Hippocampal formation (tissue), 2 donors: ENCODE results near the gene TM4SF4.
"Not testable (repeated sequence)": the region's sequence is repeated elsewhere in the genome, so short reads cannot be mapped to it uniquely, and the experiment has no call there.

Source experiments
- DNase-seq, 2 donors: peaks; one replicate each; lab custom pipeline; 2025; lab: John Stamatoyannopoulos, UW

TM4SF4 gene

GRCh38 chr3:149474250-149474817 lies at the start of gene TM4SF4:
Gene TM4SF4 (plus strand): TSS chr3:149474697. CDS start chr3:149474878, 181 bp downstream.
- DNase-seq: no peak

GRCh38 chr3:149424918-149425317 lies 49.6 kb upstream of the TM4SF4 start:
- no peak for DNase-seq

GRCh38 chr3:149426325-149426724 lies 48.2 kb upstream of the TM4SF4 start:
- no peak for DNase-seq

DNA sequence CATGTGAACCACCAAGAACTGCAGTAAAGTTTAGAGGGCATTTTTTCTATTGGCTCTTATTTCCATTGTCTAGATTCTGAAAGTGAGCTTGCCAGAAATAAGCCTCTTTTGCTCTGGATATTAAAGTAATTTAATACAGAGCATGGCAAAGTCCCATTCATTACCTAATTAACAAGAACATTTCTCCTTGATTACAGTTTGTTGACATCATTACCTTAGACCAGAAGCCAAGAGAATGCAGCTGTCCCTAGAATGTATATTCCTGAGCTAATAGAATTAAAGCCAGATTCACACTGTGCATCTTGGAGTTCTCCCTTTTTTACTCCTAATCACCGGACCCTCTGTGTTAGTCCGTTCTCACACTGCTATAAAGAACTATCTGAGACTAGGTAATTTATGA lies 46.4 kb upstream of the TM4SF4 start:
- DNase-seq: no peak

GRCh38 chr3:149430216-149430615 lies 44.3 kb upstream of the TM4SF4 start:
- DNase-seq: no peak

DNA sequence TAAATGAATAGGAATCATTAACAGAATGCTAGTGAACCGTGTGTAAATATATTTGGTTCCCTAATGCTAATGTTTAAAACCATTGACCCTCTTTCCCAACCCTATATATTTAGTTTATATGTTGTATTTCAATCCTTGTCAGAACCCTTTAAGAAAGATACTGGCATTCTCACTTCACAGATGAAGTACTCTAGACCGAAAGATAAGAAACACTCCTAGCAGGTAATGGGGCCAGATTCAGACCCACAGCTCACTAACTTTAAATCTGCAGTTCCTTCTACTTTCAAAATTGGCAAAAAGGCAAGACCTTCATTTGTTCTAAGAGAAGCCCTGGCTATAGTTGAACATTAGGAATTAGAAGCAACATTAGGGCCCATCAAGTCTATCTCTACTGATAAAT lies 42.3 kb upstream of the TM4SF4 start:
- DNase-seq: no peak

DNA sequence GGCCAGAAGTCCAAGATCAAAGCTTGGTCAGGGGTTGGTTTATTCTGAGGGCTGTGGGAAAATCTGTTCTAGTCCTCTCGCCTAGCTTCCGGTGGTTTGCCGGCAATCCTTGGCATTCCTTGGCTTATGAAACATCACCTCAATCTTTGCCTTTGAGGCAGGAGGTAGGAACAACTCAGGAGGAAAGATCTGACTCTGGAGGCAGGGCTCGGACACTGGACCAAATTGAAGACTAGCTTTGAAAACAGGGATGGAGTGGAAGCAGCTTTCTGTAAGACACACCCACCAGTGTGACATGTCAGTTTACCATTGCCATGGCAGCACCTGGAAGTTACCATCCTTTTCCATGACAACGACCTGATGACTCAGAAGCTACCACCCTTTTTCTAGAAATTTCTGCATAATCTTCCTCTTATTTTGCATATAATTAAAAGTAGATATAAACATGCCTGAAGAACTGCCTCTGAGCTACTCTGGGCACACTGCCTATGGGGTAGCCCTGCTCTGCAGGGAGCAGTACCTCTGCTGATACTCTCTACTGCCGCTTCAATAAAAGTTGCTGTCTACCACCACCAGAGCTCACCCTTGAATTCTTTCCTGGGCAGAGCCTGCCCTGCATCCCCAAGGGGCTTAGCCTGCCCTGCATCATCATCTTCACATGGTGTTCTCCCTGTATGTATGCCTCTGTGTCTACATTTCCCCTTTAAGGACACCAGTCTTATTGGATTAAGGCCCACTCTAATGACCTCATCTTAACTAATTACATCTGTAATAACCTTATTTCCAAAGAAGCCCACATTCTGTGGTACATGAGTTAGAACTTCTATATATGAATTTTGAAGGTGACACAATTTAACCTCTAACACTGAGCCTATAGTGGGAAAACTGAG lies 38.3 kb upstream of the TM4SF4 start:
- no peak for DNase-seq

DNA sequence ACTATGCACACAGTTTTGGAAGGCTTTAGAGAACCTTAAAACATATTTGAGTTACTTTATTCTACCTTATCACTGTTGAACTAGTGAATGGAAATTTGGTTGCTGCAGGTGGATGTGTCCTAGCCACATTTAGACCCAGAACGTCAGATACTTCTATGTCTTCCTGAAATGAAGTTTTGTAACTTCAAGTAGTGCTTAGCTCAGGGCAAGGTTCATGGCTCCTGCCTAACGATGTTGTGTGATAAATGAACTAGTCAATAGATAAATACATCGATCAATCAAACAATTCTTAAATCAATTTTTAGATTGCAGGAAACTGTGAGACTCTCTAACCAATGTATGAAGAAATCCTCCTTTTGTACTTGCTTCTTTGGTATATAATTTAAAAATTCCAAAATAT lies 37.2 kb upstream of the TM4SF4 start:
- no peak for DNase-seq

GRCh38 chr3:149437710-149438109 lies 36.8 kb upstream of the TM4SF4 start:
- no peak for DNase-seq

- DNase-seq: no peak
These were observed 35.5 kb upstream of the TM4SF4 start for GRCh38 chr3:149438981-149439380.

DNA sequence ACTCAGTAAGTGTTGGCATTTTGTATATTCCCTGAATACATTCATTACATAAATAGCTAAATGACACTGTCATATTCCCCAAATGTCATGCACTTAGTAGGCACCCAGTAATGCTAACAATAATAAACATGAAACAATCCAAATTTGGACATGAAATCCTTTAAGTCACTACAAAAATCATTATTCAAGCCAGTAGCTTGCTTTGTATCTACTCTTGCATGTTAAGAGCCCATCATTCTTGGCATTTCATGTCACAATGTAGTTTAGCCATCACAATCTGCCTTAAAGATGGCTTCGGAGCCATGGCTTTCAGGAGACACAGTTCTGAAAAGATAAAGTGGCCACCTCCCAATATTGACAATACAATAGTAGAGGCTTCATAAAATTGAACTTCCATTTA lies 32.9 kb upstream of the TM4SF4 start:
- DNase-seq: no peak

GRCh38 chr3:149442043-149442442 lies 32.5 kb upstream of the TM4SF4 start:
- DNase-seq: no peak

GRCh38 chr3:149442851-149443544 lies 31.5 kb upstream of the TM4SF4 start:
- no peak for DNase-seq

GRCh38 chr3:149443545-149443912 lies 31.0 kb upstream of the TM4SF4 start:
- no peak for DNase-seq

DNA sequence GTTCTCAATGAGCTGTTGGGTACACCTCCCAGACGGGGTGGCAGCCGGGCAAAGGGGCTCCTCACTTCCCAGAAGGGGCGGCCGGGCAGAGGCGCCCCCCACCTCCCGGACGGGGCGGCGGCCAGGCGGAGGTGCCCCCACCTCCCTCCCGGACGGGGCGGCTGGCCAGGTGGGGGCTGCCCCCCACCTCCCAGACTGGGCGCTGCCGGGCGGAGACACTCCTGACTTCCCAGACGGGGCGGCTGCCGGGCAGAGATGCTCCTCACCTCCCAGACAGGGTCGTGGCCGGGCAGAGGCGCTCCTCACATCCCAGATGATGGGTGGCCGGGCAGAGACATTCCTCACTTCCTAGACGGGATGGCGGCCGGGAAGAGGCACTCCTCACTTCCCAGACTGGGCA lies 29.6 kb upstream of the TM4SF4 start:
- not testable (repeated sequence) for DNase-seq

DNA sequence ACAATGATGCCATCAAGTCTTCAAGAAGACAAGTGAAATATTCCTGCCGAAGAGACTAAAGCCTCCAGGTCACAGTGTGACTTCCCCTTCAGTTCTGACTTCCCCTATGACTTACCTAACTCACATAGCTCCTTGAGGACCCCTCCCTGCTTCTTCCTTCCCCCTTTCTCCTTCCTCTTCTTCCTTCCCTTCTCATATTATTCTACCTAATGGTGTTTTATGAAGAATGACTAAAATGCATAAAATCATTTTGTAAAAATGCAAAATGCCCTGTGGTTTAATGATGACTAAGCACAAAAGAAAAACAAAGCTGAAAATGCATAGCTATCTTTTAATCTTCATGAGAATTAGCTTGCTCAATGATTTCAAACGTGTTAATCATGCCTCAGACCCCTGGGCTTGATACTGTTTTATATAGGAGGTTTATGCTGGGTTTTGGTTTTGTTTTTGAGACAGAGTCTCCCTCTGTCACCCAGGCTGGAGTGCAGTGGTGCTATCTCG lies 26.1 kb upstream of the TM4SF4 start:
- DNase-seq: no peak

- no peak for DNase-seq
These were observed 25.3 kb upstream of the TM4SF4 start for GRCh38 chr3:149449182-149449581.

DNA sequence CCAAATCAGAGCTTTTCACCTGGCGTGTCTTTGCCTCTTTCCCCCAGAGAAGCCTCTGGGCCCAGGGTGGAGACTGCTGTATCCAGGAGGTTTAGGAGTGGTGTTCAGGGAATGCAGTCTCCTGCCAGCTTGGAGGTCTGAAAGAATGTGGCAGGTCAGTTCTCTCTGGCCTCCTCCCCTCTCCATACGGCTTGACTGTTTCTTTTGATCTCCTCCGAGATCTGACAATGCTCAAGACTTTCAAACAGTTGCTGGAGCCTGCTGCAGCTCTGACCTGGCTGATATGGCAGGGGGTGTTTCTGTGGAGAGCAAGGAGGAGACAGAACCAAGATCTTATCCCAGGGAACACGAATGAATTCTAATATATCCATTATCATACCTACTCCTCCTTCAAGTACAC lies 24.7 kb upstream of the TM4SF4 start:
- DNase-seq: no peak

DNA sequence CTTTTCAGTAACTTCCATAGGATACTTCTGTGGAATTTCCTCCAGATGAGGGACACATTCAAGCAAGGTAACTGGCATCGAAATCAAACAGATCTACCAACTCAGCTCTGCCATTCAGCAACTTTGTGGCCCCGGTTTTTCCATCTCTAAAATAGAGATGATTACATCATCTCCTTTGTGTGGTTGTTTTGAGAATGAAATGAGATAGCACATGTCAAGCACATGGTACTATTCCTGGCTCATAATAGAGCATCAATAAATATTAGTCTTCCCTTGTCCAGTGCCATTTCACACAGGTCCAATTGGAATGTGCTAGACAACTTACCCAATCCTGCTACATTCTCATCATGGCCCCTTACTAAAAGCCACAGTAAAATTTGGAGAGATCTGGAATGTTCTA lies 24.2 kb upstream of the TM4SF4 start:
- no peak for DNase-seq

DNA sequence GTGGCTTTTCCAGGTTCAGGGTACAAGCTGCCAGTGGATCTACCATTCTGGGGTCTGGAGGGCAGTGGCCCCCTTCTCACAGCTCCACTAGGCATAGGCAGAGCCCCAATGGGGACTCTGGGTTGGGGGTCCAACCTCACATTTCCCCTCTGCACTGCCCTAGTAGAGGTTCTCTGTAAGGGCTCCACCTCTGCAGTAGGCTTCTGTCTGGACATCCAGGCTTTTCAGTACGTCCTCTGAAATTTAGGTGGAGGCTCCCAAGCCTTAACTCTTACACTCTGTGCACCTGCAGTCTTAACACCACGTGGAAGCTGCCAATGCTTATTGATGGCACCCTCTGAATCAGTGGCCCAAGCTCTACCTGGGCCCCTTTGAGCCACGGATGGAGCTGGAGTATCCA lies 22.5 kb upstream of the TM4SF4 start:
- no peak for DNase-seq

- DNase-seq: no peak
These were observed 21.2 kb upstream of the TM4SF4 start for GRCh38 chr3:149453140-149453805.

DNA sequence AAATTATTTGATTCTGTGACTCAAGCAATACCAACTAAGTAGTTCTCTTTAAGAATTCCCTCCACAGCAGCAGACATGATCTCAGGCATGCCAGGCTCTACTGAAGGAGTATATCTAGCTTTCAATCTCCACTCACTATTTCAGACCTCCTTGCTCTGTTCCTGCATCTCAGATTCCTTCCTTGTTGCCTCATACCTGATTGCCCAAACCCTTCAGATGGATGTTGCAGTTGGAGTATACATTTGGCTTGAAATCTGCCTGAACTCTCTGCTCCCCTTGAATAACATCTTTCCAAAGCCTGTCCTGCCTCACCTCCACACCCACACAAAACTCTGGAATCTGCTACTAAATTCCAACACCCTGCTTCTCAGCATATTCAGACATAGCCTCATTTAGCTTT lies 19.8 kb upstream of the TM4SF4 start:
- DNase-seq: no peak
